Lower leg skin (tissue), 3 donors: ENCODE results near the gene ZFAND3.
"Not testable (repeated sequence)": the region's sequence is repeated elsewhere in the genome, so short reads cannot be mapped to it uniquely, and the experiment has no call there.

ENCODE experiments used
- CTCF ChIP-seq, 3 donors: fragments of 450-650 bp; IDR thresholded peaks; one replicate each; pipeline ENCODE4 v1.5.1; 2016; ENCODE audit warnings: antibody characterized with exemption in 3 of 3, mild to moderate bottlenecking in 3 of 3, moderate library complexity in 2 of 3
- POLR2A ChIP-seq, 2 donors: fragments of 450-650 bp; IDR thresholded peaks; one replicate each; pipeline ENCODE4 v1.6.1; 2016 to 2017; ENCODE audit warnings: antibody characterized with exemption in 2 of 2, mild to moderate bottlenecking in 1 of 2, moderate library complexity in 1 of 2

- TF ChIP-seq POLR2A, CTCF (IDR thresholded peaks at IDR 0.05): not testable (repeated sequence)
Observed at GRCh38 chr6:37880602-37881001, 61.1 kb downstream of the ZFAND3 start.
